GM12865 (cell line): ENCODE results near the gene OXER1.

Experiments used
- DNase-seq: peaks from one replicate; pipeline ENCODE4 v3.0.0; 2010; ENCODE audit warnings: low read depth
- H3K4me3 ChIP-seq: 2 replicates; pipeline ENCODE4 v1.5.1; 2011; ENCODE audit warnings: mild to moderate bottlenecking, low read depth, low read length, control low read depth
- CTCF ChIP-seq: IDR thresholded peaks from 2 replicates; pipeline ENCODE4 v1.5.1; 2011; ENCODE audit warnings: low read length, control low read depth, low read depth, inconsistent platforms; ENCODE audit not compliant: insufficient read depth; ENCODE audit errors: missing control alignments

OXER1 gene

GRCh38 chr2:42764096-42764495, at the start of gene OXER1:
OXER1 (minus strand) TSS chr2:42764135; CDS start chr2:42764062, 73 bp downstream.
- no peak within 1 kb of the TSS for H3K4me3 ChIP-seq
- DNase-seq, result no peak
- TF ChIP-seq CTCF, result no peak

GRCh38 chr2:42812899-42813479, 49.1 kb upstream of the OXER1 start:
- DNase-seq, result no peak
- no peak for TF ChIP-seq CTCF
- H3K4me3 ChIP-seq, result no peak overlapping the region

GRCh38 chr2:42810971-42811811, 47.3 kb upstream of the OXER1 start:
- DNase-seq, result peak; percentile 73
- H3K4me3 ChIP-seq, result peak overlapping the region; percentile 77
- TF ChIP-seq CTCF, result no peak

- peak overlapping the region; percentile 77 for H3K4me3 ChIP-seq
- peak; percentile 98 for DNase-seq
- no peak for TF ChIP-seq CTCF
Observed at GRCh38 chr2:42810121-42810970, 46.4 kb upstream of the OXER1 start.

GRCh38 chr2:42809819-42810120, 45.8 kb upstream of the OXER1 start:
- TF ChIP-seq CTCF, result peak; percentile 23
- H3K4me3 ChIP-seq, result peak overlapping the region; percentile 59
- DNase-seq, result peak; percentile 94

- no peak for TF ChIP-seq CTCF
- DNase-seq, result no peak
- H3K4me3 ChIP-seq, result peak overlapping the region; percentile 59
Observed at GRCh38 chr2:42809131-42809818, 45.3 kb upstream of the OXER1 start.
